Stimulated activated CD4-positive, alpha-beta T cell treated with anti-CD3 and anti-CD28 coated beads, Interleukin-15, amount 100 ng/mL, for 1 hour (primary cell): Measurements from ENCODE around the gene DENND11.
A peak's percentile ranks its signal among the peaks of the same experiment; 100 is the strongest.

Experiments used
- DNase-seq, 2 donors: peaks; one replicate each; pipeline ENCODE4 v3.0.0-alpha.2; 2020; ENCODE audit warnings: low read depth in 1 of 2, low spot score in 1 of 2

DENND11 gene

GRCh38 chr7:141702047-141702567 is at the start of gene DENND11:
TSS of gene DENND11 (minus strand) at chr7:141702166. CDS start at chr7:141702153, 13 bp downstream.
- peak; percentile 21 to 45 for DNase-seq

DNA sequence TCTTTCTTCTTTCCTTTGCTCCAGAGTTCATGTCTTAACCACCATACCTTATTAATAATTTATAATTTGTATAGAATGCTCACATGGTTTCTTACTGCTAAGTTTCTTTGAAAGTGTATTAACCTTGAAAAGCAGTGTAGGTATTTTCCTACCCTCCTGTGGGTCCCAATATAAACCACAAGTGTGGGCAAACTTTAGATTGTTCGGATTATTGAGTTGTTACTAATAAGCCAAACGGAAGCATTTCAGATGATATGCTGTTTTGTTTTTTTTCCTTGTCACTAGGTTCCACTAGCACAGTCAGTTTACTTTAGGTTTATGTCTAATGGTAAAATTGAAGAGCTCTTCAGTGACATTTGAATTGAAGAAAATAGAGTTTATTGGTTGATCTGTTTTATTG is 46.4 kb upstream of the DENND11 start:
- DNase-seq: no peak

- no peak for DNase-seq
These were observed 42.2 kb upstream of the DENND11 start for GRCh38 chr7:141744131-141744530.

DNA sequence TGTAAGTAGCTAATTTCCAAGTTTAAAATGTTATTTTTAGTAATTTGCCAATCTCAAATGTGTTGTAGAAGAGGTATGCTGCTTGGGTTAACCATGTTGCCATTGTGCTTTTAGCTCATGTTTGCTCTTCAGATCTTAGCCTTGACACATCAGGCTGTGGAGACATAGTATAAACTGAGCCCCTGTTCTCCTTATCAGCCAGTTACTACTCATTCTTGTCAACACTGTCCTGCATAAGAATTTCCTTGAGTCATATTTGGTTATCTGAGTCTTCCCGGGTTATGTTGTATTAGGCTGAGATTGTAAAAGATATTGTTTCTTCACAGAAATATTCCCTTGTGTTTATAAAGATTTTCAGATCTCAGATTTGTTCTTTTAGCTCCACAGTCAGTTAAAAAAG is 40.3 kb upstream of the DENND11 start:
- no peak for DNase-seq

DNA sequence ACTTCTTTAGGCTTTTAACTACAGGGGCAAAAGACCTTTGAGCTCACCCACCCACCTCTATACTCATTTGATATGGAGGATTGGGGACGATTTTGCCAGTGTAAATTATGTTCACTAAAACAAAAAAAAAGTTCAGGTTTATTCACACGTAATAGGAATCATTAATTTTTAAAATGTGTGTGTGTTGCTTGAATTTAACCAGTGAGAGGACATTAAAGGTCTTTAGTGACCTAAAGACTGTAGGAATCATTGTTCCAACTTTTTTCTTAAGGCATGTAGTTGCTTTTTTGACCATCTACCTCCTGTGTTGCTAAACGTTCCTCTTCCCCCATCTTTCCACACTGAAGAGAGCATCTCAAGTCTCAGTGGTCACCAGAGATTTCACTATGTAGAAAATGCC is 37.3 kb upstream of the DENND11 start:
- no peak for DNase-seq

- no peak for DNase-seq
These were observed 36.6 kb upstream of the DENND11 start for GRCh38 chr7:141738592-141739013.

- DNase-seq: peak; percentile 76 to 80
These were observed 36.0 kb upstream of the DENND11 start, which contains the start of gene SSBP1 for GRCh38 chr7:141737836-141738591. TSS of gene SSBP1 (plus strand) at chr7:141738358. CDS start at chr7:141739167, 809 bp downstream.

- DNase-seq: no peak
These were observed 35.3 kb upstream of the DENND11 start for GRCh38 chr7:141737118-141737835.

DNA sequence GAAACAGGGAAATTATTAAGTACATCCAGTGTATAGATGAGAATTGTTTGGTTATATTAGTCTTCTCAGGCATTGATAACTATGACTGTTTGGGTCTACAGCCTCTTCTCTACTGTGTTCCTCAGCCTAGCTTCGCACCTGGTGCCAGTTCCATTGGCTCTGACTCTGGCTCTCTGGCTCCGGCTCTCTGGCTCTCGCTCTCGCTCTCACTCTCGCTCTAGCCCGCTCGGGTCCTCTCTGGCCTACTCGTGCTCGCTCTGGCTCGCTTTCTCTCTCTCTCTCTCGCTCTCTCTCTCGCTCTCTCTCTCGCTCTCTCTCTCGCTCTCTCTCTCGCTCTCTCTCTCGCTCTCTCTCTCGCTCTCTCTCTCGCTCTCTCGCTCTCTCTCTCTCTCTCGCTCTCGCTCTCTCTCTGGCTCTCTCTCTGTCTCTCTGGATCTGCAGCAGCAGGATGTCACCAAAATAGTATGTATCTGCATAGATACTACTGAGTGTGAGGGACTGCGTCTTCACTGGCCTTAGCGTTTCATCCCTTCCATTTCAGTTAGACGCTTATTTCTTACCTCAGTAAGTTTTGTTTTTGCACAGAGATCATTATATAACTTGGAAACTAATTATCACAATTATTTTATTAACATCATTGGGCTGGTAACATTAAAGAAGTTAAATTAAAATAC is 29.6 kb upstream of the DENND11 start:
- no peak for DNase-seq

DNA sequence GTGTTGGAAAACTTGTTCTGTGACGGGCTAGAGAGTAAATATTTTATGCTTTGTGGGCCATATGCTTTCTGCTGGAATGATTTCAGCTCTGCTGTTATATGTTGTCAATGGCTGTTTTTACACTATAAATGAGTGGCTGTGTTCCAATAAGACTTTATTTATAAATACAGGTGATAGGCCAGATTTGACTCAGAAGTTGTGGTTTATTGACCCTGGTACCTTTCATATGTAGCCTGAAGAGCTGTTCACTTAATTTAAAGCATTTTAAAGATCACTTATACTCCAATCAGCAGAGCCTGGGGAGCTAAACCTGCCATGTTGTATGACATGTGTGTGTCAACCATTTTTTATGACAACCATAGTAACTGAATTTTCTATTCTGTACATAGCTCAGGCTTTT is 27.1 kb upstream of the DENND11 start:
- no peak for DNase-seq

DNA sequence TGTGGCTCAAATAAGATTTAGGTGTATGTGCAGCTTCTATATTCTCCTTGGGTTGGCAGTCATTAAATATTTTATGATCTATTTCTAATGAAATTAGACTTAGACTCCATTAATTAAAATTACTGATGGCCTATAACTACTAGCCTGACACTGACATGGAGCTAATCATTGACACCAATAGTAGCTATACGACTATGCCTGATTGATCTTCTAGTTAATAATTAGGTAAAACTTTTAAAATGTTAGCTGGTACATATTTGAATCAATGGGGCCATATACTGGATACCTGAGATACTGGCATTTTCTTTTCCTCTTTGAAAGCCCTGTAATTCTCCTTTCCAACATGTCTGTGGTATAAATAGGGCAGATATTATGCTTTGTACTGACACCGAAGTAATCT is 20.6 kb upstream of the DENND11 start:
- DNase-seq: no peak

DNA sequence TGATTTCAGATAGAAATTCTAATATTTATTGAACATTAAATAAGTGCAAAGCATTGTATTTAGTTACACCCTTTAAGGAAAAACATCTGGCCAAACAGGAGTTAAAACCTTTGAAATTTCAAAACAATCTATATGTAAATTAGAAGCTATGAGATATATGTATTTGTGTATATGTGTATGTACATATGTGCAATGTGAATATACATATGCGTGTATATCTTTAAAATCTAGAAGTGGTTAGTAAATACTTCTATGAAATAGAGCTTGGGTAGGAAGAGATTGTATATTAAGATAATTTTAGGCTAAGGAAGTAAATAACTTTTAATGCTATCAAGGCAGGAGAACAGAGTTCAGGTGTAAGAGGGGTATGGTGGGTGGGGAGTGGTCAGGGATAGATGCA is 15.5 kb upstream of the DENND11 start:
- DNase-seq: no peak

DNA sequence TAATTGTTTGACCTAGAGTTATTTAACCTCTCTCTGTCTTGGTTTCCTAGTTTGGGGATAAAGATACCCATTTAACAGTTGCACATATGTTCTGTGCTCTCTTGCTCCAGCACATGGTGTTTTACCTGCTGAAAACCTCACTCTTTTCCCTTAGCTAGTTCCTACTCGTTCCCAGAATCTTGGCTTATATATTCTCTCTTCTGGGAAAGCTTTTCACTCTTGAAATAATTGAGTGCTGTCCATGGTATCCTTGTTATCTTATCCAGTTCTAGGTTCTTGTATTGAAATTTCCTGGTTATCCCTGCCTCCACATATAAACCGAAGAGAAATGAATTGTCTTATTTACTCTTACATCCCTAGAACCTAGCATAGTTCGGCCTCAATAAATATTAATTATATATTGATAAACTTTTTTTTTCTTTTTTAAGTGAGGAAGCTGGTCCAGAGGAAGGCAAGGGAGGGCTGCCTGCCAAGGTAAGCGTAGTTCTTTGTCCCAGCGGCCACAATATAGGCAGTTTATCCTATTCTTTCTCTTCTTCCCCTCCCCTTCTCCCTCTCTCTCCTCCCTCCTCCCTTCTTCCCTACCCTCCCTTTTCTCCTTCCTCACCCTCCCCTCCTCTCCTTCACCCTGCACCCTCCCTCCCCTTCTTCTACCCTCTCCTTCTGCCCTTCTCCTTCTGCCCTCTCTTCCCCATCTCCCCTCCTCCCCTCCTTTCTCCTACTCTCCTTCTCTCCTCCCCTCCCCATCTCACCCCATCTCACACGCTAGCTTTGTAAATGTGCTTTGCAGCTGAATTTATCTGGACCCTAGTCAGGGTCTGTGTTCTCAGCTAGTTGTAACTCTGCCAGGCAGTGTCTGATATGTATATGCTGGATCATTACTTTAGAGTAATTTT is 14.1 kb upstream of the DENND11 start:
- DNase-seq: no peak

GRCh38 chr7:141715018-141715417 is 13.1 kb upstream of the DENND11 start:
- DNase-seq: no peak

GRCh38 chr7:141714571-141714970 is 12.6 kb upstream of the DENND11 start:
- no peak for DNase-seq

DNA sequence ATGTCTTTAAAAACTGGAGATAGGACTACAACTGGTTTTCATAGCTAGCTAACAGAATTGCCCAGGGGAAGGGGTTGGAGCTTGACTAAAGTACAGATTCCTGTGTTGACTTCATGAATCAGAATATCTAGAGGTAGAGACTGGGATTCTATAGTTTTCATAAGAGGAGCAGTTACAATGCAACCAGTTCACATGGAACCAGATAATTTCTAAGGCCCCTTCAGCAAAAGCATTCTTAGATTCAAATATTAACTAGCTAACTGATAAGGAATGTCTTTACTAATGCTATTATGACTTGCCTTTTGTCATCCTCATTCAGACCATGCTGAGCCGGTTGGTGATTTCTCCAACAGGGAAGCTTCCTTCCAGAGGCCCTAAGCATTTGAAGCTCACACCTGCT is 11.9 kb upstream of the DENND11 start:
- DNase-seq: no peak

- DNase-seq: no peak
These were observed 10.8 kb upstream of the DENND11 start for GRCh38 chr7:141712603-141713255.

GRCh38 chr7:141710301-141710700 is 8.3 kb upstream of the DENND11 start:
- no peak for DNase-seq

DNA sequence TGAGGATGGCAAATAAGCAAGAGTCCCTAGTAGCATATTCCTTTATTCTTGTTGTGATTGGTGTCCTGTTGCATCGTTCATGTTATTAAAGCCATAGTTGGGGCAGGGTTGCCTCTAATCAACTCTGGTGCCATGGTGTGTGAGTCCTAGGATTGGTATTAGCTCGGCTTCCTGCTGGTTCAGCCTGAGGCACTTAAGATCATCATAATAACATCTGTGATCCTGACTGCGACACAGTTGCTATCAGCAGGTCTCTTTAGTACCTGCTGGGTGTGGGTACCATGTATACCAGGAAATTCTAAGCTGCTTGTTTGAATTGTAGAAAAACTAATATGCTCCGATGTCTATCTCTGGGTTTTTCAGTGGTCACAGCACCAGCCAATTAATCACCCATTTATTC is 7.8 kb upstream of the DENND11 start:
- DNase-seq: no peak

- DNase-seq: no peak
These were observed 7.4 kb upstream of the DENND11 start for GRCh38 chr7:141709318-141709717.
